Measurements from ENCODE around the gene GPR18.

Gene GPR18

GRCh38 chr13:99290894-99291293 is 32.7 kb upstream of the GPR18 start:
- DNase-seq (ENCODE audit: low spot score), result no peak

GRCh38 chr13:99289674-99290337 is 31.6 kb upstream of the GPR18 start:
- DNase-seq (ENCODE audit: low spot score), result no peak

DNA sequence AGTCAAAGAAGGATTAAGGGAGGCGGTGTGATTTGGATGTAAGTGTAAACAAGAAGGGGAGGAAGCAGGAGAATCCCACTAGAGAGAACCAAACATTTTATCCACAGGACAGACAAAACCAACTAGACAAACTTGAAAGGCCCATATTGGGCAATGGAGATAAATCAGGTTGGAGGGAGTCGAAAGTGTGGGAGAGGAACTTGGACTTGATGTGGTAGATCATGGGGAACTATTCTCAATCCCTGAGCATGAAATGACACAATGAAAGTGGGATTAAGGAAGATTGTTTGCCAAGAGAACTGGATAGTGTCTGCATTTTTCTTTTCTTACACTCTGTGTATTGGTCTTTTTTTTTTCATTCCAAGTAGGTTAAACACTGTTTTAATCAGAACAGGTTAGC is 31.1 kb upstream of the GPR18 start:
- DNase-seq (ENCODE audit: low spot score), result no peak

- DNase-seq (ENCODE audit: low spot score), result no peak
These were observed 29.9 kb upstream of the GPR18 start for GRCh38 chr13:99288089-99288488.

GRCh38 chr13:99287551-99287950 is 29.4 kb upstream of the GPR18 start:
- no peak for DNase-seq (ENCODE audit: low spot score)

DNA sequence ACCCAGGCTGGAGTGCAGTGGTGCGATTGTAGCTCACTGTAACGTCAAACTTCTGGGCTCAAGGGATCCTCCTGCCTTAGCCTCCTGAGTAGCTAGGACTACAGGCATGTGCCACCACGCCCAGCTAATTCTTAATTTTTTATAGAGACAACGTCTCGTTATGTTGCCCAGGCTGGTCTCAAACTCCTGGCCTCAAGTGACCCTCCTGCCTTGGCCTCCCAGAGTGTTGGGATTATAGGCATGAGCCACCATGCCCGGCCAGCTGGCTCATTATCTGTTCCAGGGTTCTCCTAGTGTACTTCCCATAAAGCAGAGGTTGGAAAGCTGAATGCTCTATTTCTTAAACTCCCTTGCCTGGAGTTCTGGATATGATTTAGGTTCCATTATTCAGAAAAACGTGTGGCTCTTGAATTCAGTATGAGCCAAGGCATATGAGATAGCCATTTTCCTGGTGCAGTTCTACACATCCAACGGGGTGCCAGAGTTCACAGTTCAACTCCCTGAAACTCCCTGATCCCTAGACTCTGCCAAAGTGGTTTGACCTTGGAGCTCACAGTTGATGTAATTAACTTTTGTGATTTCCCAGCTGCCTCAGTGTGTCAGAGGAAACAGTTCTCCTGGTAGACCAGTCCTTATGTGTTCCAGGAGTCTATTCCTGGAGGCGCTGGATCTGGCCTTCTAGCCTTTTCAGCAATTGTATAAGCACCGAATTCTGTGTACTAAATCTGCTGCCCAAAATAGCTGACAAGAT is 27.4 kb upstream of the GPR18 start:
- no peak for DNase-seq (ENCODE audit: low spot score)

DNA sequence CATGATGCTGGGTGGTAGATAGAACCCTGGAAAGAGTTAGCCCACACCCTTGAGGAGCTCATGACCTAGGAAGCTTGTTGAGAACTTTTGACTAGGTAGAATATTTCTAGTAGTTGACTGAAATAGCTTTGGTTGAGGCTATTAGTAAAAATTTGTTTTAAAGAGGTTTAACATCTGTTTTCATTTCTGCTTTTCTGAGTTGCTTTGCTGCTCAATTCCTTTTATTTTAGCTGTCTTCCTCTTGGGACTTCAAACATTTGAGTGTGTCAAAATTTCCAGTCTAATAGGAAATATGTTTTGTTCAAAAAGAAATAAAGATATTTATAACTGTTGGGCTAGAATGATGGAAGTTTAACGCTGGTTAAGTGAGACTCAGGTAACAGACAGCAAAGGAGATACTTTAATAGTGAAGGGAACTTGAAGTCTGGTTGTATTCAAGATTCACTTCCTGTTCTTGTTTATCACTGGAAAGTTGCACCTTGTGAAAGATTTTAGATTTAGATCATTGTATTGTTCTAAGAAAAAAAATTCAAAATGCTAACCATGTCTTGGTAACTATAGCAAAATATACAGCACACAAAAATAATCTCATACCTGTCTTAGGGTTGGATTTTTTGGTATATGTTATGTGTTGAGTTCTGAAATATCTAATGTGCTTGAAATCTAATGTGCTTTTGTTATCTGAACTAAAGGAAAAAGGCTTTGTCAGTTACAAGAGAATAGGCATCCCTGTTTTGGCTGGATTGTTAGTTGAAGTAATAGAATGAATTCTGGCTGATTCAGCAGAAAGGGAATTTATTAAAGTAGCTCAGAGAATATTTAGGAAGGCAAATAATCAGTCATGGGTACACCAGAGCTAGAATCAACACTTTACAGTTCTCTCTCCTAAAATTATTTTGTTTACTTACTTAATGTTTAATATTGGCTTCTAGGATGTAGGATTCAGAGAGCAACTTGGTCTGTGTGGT is 24.4 kb upstream of the GPR18 start:
- DNase-seq (ENCODE audit: low spot score), result no peak

DNA sequence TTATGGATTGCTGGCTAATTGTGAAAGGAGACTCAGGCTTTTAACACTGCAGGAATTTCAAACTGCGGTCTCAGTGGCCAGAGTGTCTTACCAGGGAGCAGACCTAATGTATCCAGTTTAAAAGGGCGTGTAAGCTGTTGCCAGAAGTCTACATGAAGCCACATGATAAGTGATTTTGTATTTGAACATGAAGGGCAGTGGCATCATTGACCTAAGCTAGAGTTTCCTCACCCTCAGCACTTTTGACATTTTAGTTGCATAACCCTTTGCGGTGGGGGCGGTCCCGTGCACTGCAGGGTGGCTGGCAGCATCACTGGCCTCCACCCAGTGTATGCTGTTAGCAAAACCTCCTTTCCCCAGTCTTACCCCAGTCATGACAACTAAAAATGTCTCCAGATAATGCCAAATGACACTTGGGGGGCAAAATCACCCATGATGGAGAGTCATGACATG is 23.7 kb upstream of the GPR18 start:
- no peak for DNase-seq (ENCODE audit: low spot score)

DNA sequence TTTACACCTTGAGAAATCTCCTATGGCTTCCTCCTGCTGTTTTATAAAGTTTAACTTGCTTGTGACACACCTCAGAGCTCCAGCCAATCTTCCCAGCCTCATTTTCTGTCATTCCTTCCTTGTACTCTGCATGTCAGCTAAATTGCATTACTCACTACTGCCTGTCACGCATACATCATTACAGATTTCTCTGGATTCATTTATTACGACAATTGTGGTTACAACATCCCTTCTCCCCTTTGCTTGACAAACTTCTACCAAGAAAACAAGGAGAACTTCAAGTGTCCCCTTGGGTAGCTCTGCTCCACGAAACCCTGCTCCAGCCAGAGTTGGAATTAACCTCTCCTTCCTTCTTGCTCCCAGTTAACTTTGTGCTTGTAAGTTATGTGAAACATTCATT is 22.0 kb upstream of the GPR18 start:
- no peak for DNase-seq (ENCODE audit: low spot score)

- DNase-seq (ENCODE audit: low spot score), result no peak
These were observed 21.5 kb upstream of the GPR18 start for GRCh38 chr13:99279637-99280036.

DNA sequence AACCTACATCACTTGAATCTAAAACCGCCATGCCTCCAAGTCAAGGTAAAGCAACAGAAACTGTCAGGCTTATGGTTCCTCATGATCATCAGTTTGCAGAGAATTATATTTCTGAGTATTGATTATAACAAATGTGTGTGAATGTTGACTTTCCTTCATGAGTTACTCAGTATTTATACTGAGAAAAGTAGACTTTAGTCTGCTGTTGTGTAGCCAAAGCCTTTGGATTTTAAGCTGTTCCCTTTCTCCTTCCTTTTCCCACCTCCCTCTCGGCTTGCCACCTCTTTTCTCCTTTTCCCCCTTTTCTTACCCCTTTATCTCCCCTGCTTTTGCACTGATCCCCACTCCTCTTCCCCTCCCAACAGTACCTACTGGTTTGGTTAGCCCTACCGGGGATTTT is 20.7 kb upstream of the GPR18 start:
- no peak for DNase-seq (ENCODE audit: low spot score)

- no peak for DNase-seq (ENCODE audit: low spot score)
These were observed 20.0 kb upstream of the GPR18 start for GRCh38 chr13:99278200-99278599.

- no peak for DNase-seq (ENCODE audit: low spot score)
These were observed 19.4 kb upstream of the GPR18 start for GRCh38 chr13:99277629-99278028.

GRCh38 chr13:99276706-99277105 is 18.5 kb upstream of the GPR18 start:
- DNase-seq (ENCODE audit: low spot score), result no peak

DNA sequence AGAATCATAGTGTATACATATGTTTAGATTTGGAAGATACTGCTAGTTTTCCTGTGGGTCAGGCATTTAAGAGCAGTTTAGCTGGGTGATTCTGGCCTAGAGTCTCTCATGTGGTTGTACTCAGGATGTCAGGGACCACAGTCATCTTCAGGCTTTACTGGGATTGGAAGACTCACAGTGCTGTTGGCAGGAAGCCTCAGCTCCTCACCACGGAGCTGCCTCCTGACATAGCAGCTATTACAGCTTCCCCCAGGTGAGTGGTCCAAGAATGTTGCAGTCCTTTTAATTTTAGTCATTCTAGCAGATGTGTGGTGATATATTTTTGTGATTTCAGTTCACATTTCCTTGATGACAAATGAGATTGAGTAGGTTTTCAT is 16.9 kb upstream of the GPR18 start:
- DNase-seq (ENCODE audit: low spot score), result no peak

- DNase-seq (ENCODE audit: low spot score), result no peak
These were observed 14.9 kb upstream of the GPR18 start for GRCh38 chr13:99273128-99273527.

GRCh38 chr13:99272481-99272880 is 14.3 kb upstream of the GPR18 start:
- DNase-seq (ENCODE audit: low spot score), result no peak

DNA sequence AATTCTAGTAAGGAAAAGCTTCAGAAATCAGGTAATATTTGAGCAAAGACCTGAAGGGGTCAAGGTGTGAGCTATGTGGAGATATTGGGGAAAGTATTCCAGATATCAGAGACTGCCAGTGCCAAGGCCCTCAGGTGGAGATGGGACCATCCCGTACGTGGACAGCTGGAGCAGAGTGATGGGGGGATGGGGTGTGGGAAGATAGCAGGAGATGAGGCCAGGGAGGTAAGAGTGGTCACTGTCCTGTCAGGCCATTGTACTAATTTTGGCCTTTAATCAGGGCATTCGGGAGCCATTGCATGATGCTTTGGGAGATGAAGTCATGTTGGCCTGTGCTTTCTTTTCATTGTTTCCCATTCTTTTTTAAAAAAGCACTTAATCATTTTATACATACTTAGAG is 13.1 kb upstream of the GPR18 start:
- no peak for DNase-seq (ENCODE audit: low spot score)

DNA sequence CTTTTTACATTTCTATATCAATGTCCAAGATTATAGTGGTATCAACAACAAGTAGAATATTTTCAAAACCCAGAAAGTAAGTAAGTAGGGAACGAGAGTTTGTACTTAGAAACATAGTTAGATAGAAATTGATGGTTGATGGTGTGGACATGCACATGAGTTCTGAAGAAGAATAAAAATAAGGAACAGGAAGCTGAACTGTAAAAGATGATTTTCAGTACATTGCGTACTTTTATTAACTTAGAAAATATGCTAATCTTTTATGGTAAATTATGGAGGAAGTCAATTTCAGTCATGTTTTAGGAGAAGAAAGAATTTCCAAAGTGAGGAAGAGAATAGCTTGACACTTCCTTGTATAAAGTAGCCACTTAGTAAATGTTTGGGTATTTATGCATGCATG is 12.3 kb upstream of the GPR18 start:
- no peak for DNase-seq (ENCODE audit: low spot score)

- no peak for DNase-seq (ENCODE audit: low spot score)
These were observed 11.6 kb upstream of the GPR18 start for GRCh38 chr13:99269627-99270241.

GRCh38 chr13:99268822-99269221 is 10.6 kb upstream of the GPR18 start:
- DNase-seq (ENCODE audit: low spot score), result no peak

- no peak for DNase-seq (ENCODE audit: low spot score)
These were observed 9.7 kb upstream of the GPR18 start for GRCh38 chr13:99267927-99268326.
